ENCODE measurements around the gene DAGLB.

DAGLB gene

GRCh38 chr7:6416516-6417145 lies 31.1 kb downstream of the DAGLB start:
- DNase-seq = no peak
- no peaks in the 10 kb centered on the region for H3K9me3 ChIP-seq (ENCODE audit: control insufficient read depth, low read length)
- H3K27me3 ChIP-seq (replicated peaks; ENCODE audit: control insufficient read depth, insufficient read depth, low read length, poor library complexity, severe bottlenecking) = no peaks in the 10 kb centered on the region
- no peak overlapping the region for H3K27ac ChIP-seq (ENCODE audit: insufficient read depth, low read length, poor library complexity, severe bottlenecking)
- H3K4me1 ChIP-seq (ENCODE audit: control insufficient read depth, insufficient read depth, low read length, poor library complexity, severe bottlenecking) = no peaks in the 10 kb centered on the region
- H3K4me3 ChIP-seq (ENCODE audit: insufficient read depth, low read depth, low read length, poor library complexity, severe bottlenecking) = no peak overlapping the region
- peaks cover 29% of the 10 kb centered on the region for H3K36me3 ChIP-seq (ENCODE audit: control insufficient read depth, insufficient read depth, low read length)

- no peaks in the 10 kb centered on the region for H3K27me3 ChIP-seq (replicated peaks; ENCODE audit: control insufficient read depth, insufficient read depth, low read length, poor library complexity, severe bottlenecking)
These were observed 34.1 kb downstream of the DAGLB start for GRCh38 chr7:6413637-6414036.

GRCh38 chr7:6409944-6410693 lies 37.6 kb downstream of the DAGLB start:
- H3K4me3 ChIP-seq (ENCODE audit: insufficient read depth, low read depth, low read length, poor library complexity, severe bottlenecking) = no peak overlapping the region
- peaks cover 42% of the 10 kb centered on the region for H3K36me3 ChIP-seq (ENCODE audit: control insufficient read depth, insufficient read depth, low read length)
- H3K27ac ChIP-seq (ENCODE audit: insufficient read depth, low read length, poor library complexity, severe bottlenecking) = no peak overlapping the region
- H3K27me3 ChIP-seq (replicated peaks; ENCODE audit: control insufficient read depth, insufficient read depth, low read length, poor library complexity, severe bottlenecking) = no peaks in the 10 kb centered on the region
- H3K9me3 ChIP-seq (ENCODE audit: control insufficient read depth, low read length) = no peaks in the 10 kb centered on the region
- no peak for DNase-seq
- H3K4me1 ChIP-seq (ENCODE audit: control insufficient read depth, insufficient read depth, low read length, poor library complexity, severe bottlenecking) = no peaks in the 10 kb centered on the region

More at GRCh38 chr7:6413637-6414036, 34.1 kb downstream of the DAGLB start:
- DNase-seq = no peak
- H3K4me1 ChIP-seq (ENCODE audit: control insufficient read depth, insufficient read depth, low read length, poor library complexity, severe bottlenecking) = no peaks in the 10 kb centered on the region
- peaks cover 40% of the 10 kb centered on the region for H3K36me3 ChIP-seq (ENCODE audit: control insufficient read depth, insufficient read depth, low read length)
- H3K4me3 ChIP-seq (ENCODE audit: insufficient read depth, low read depth, low read length, poor library complexity, severe bottlenecking) = no peak overlapping the region
- no peak overlapping the region for H3K27ac ChIP-seq (ENCODE audit: insufficient read depth, low read length, poor library complexity, severe bottlenecking)
- H3K9me3 ChIP-seq (ENCODE audit: control insufficient read depth, low read length) = no peaks in the 10 kb centered on the region

GRCh38 chr7:6409091-6409490 lies 38.7 kb downstream of the DAGLB start:
- Histone ChIP-seq H3K4me3 (ENCODE audit: insufficient read depth, low read depth, low read length, poor library complexity, severe bottlenecking) (no peak overlapping the region), H3K36me3 (ENCODE audit: control insufficient read depth, insufficient read depth, low read length) (peaks cover 51% of the 10 kb centered on the region), H3K27me3 (replicated peaks; ENCODE audit: control insufficient read depth, insufficient read depth, low read length, poor library complexity, severe bottlenecking) (no peaks in the 10 kb centered on the region)

GRCh38 chr7:6407434-6407833 lies 40.3 kb downstream of the DAGLB start:
- H3K27ac ChIP-seq (ENCODE audit: insufficient read depth, low read length, poor library complexity, severe bottlenecking) = no peak overlapping the region
- peaks cover 53% of the 10 kb centered on the region for H3K36me3 ChIP-seq (ENCODE audit: control insufficient read depth, insufficient read depth, low read length)
- no peak for DNase-seq
- no peaks in the 10 kb centered on the region for H3K27me3 ChIP-seq (replicated peaks; ENCODE audit: control insufficient read depth, insufficient read depth, low read length, poor library complexity, severe bottlenecking)
- no peak overlapping the region for H3K4me3 ChIP-seq (ENCODE audit: insufficient read depth, low read depth, low read length, poor library complexity, severe bottlenecking)
- no peaks in the 10 kb centered on the region for H3K4me1 ChIP-seq (ENCODE audit: control insufficient read depth, insufficient read depth, low read length, poor library complexity, severe bottlenecking)
- no peaks in the 10 kb centered on the region for H3K9me3 ChIP-seq (ENCODE audit: control insufficient read depth, low read length)

More at GRCh38 chr7:6409091-6409490, 38.7 kb downstream of the DAGLB start:
- Histone ChIP-seq H3K4me1 (ENCODE audit: control insufficient read depth, insufficient read depth, low read length, poor library complexity, severe bottlenecking) (no peaks in the 10 kb centered on the region), H3K9me3 (ENCODE audit: control insufficient read depth, low read length) (no peaks in the 10 kb centered on the region), H3K27ac (ENCODE audit: insufficient read depth, low read length, poor library complexity, severe bottlenecking) (no peak overlapping the region)
- no peak for DNase-seq

GRCh38 chr7:6406121-6406520 lies 41.6 kb downstream of the DAGLB start:
- Histone ChIP-seq H3K27ac (ENCODE audit: insufficient read depth, low read length, poor library complexity, severe bottlenecking) (no peak overlapping the region), H3K9me3 (ENCODE audit: control insufficient read depth, low read length) (no peaks in the 10 kb centered on the region), H3K27me3 (replicated peaks; ENCODE audit: control insufficient read depth, insufficient read depth, low read length, poor library complexity, severe bottlenecking) (no peaks in the 10 kb centered on the region), H3K4me3 (ENCODE audit: insufficient read depth, low read depth, low read length, poor library complexity, severe bottlenecking) (no peak overlapping the region), H3K36me3 (ENCODE audit: control insufficient read depth, insufficient read depth, low read length) (peaks cover 62% of the 10 kb centered on the region), H3K4me1 (ENCODE audit: control insufficient read depth, insufficient read depth, low read length, poor library complexity, severe bottlenecking) (no peaks in the 10 kb centered on the region)
- DNase-seq = no peak

- Histone ChIP-seq H3K4me1 (ENCODE audit: control insufficient read depth, insufficient read depth, low read length, poor library complexity, severe bottlenecking) (no peaks in the 10 kb centered on the region), H3K4me3 (ENCODE audit: insufficient read depth, low read depth, low read length, poor library complexity, severe bottlenecking) (no peak overlapping the region), H3K36me3 (ENCODE audit: control insufficient read depth, insufficient read depth, low read length) (peaks cover 59% of the 10 kb centered on the region), H3K27ac (ENCODE audit: insufficient read depth, low read length, poor library complexity, severe bottlenecking) (no peak overlapping the region), H3K27me3 (replicated peaks; ENCODE audit: control insufficient read depth, insufficient read depth, low read length, poor library complexity, severe bottlenecking) (no peaks in the 10 kb centered on the region), H3K9me3 (ENCODE audit: control insufficient read depth, low read length) (no peaks in the 10 kb centered on the region)
- DNase-seq = no peak
These were observed 43.8 kb downstream of the DAGLB start for GRCh38 chr7:6403907-6404306.

- H3K9me3 ChIP-seq (ENCODE audit: control insufficient read depth, low read length) = no peaks in the 10 kb centered on the region
- no peak for DNase-seq
- no peak overlapping the region for H3K4me3 ChIP-seq (ENCODE audit: insufficient read depth, low read depth, low read length, poor library complexity, severe bottlenecking)
- no peak overlapping the region for H3K27ac ChIP-seq (ENCODE audit: insufficient read depth, low read length, poor library complexity, severe bottlenecking)
- H3K27me3 ChIP-seq (replicated peaks; ENCODE audit: control insufficient read depth, insufficient read depth, low read length, poor library complexity, severe bottlenecking) = no peaks in the 10 kb centered on the region
- H3K36me3 ChIP-seq (ENCODE audit: control insufficient read depth, insufficient read depth, low read length) = peaks cover 54% of the 10 kb centered on the region
- H3K4me1 ChIP-seq (ENCODE audit: control insufficient read depth, insufficient read depth, low read length, poor library complexity, severe bottlenecking) = no peaks in the 10 kb centered on the region
These were observed 45.0 kb downstream of the DAGLB start for GRCh38 chr7:6402741-6403140.

GRCh38 chr7:6402041-6402440 lies 45.7 kb downstream of the DAGLB start:
- no peak overlapping the region for H3K4me3 ChIP-seq (ENCODE audit: insufficient read depth, low read depth, low read length, poor library complexity, severe bottlenecking)
- DNase-seq = no peak
- H3K27me3 ChIP-seq (replicated peaks; ENCODE audit: control insufficient read depth, insufficient read depth, low read length, poor library complexity, severe bottlenecking) = no peaks in the 10 kb centered on the region
- H3K9me3 ChIP-seq (ENCODE audit: control insufficient read depth, low read length) = no peaks in the 10 kb centered on the region
- no peak overlapping the region for H3K27ac ChIP-seq (ENCODE audit: insufficient read depth, low read length, poor library complexity, severe bottlenecking)
- no peaks in the 10 kb centered on the region for H3K4me1 ChIP-seq (ENCODE audit: control insufficient read depth, insufficient read depth, low read length, poor library complexity, severe bottlenecking)
- peaks cover 54% of the 10 kb centered on the region for H3K36me3 ChIP-seq (ENCODE audit: control insufficient read depth, insufficient read depth, low read length)

- no peaks in the 10 kb centered on the region for H3K4me1 ChIP-seq (ENCODE audit: control insufficient read depth, insufficient read depth, low read length, poor library complexity, severe bottlenecking)
- peaks cover 54% of the 10 kb centered on the region for H3K36me3 ChIP-seq (ENCODE audit: control insufficient read depth, insufficient read depth, low read length)
- no peak overlapping the region for H3K27ac ChIP-seq (ENCODE audit: insufficient read depth, low read length, poor library complexity, severe bottlenecking)
These were observed 46.2 kb downstream of the DAGLB start for GRCh38 chr7:6401536-6401935.

More at GRCh38 chr7:6401536-6401935, 46.2 kb downstream of the DAGLB start:
- Histone ChIP-seq H3K27me3 (replicated peaks; ENCODE audit: control insufficient read depth, insufficient read depth, low read length, poor library complexity, severe bottlenecking) (no peaks in the 10 kb centered on the region), H3K4me3 (ENCODE audit: insufficient read depth, low read depth, low read length, poor library complexity, severe bottlenecking) (no peak overlapping the region), H3K9me3 (ENCODE audit: control insufficient read depth, low read length) (no peaks in the 10 kb centered on the region)
- no peak for DNase-seq

All from effector memory CD4-positive, alpha-beta T cell (primary cell).